Stimulated activated CD8-positive, alpha-beta memory T cell treated with anti-CD3 and anti-CD28 coated beads, Interleukin-15, amount 100 ng/mL, for 4 hours (primary cell): ENCODE measurements around the gene CFAP97D2.
A peak's percentile ranks its signal among the peaks of the same experiment; 100 is the strongest.
"Not testable (repeated sequence)": the region's sequence is repeated elsewhere in the genome, so short reads cannot be mapped to it uniquely, and the experiment has no call there.

ENCODE experiments used
- DNase-seq, 2 donors: peaks; one replicate each; pipeline ENCODE4 v3.0.0-alpha.2; 2020; ENCODE audit warnings: low read depth in 2 of 2

CFAP97D2 gene

GRCh38 chr13:114179087-114179658 is at the start of gene CFAP97D2:
CFAP97D2 (plus strand) TSS chr13:114179257; CDS start chr13:114179331, 74 bp downstream.
- no peak for DNase-seq

GRCh38 chr13:114129649-114130062 is 49.4 kb upstream of the CFAP97D2 start:
- DNase-seq = no peak

GRCh38 chr13:114130131-114130836 is 48.8 kb upstream of the CFAP97D2 start:
- DNase-seq = no peak

- no peak for DNase-seq
Measured at GRCh38 chr13:114130837-114131582, 48.0 kb upstream of the CFAP97D2 start.

GRCh38 chr13:114131583-114132418 is 47.3 kb upstream of the CFAP97D2 start:
- DNase-seq = no peak

GRCh38 chr13:114132419-114133121 is 46.5 kb upstream of the CFAP97D2 start, which contains the start of gene RASA3:
RASA3 (minus strand) TSS chr13:114132623; CDS start chr13:114132489, 134 bp downstream.
- DNase-seq = peak in 1 of 2 donors; percentile 32

GRCh38 chr13:114133126-114133525 is 45.9 kb upstream of the CFAP97D2 start:
- not testable (repeated sequence) for DNase-seq

- not testable (repeated sequence) for DNase-seq
Measured at GRCh38 chr13:114133552-114133951, 45.5 kb upstream of the CFAP97D2 start.

GRCh38 chr13:114134111-114134943 is 44.7 kb upstream of the CFAP97D2 start:
- no peak for DNase-seq

GRCh38 chr13:114134944-114135610 is 44.0 kb upstream of the CFAP97D2 start:
- DNase-seq = no peak

- no peak for DNase-seq
Measured at GRCh38 chr13:114135731-114136171, 43.3 kb upstream of the CFAP97D2 start.

- DNase-seq = no peak
Measured at GRCh38 chr13:114136576-114136975, 42.5 kb upstream of the CFAP97D2 start.

- DNase-seq = no peak
Measured at GRCh38 chr13:114140131-114140905, 38.7 kb upstream of the CFAP97D2 start.

- DNase-seq = no peak
Measured at GRCh38 chr13:114140906-114141250, 38.2 kb upstream of the CFAP97D2 start.

GRCh38 chr13:114141261-114141996 is 37.6 kb upstream of the CFAP97D2 start:
- DNase-seq = no peak

- no peak for DNase-seq
Measured at GRCh38 chr13:114142137-114142550, 36.9 kb upstream of the CFAP97D2 start.

- peak in 1 of 2 donors; percentile 41 for DNase-seq
Measured at GRCh38 chr13:114142640-114143490, 36.2 kb upstream of the CFAP97D2 start.
